Mesenchymal stem cell (in vitro differentiated cells and primary cell): Measurements from ENCODE around the gene CER1.

Experiments used
- DNase-seq: peaks from one replicate; pipeline ENCODE4 v3.0.0-alpha.2; 2013
- H2AFZ ChIP-seq: one replicate; pipeline ENCODE4 v1.6.1; 2013; ENCODE audit warnings: low read depth, mild to moderate bottlenecking, control low read depth, inconsistent platforms, low read length, moderate library complexity
- H2AK5ac ChIP-seq: 2 replicates; pipeline ENCODE4 v1.6.1; 2013; ENCODE audit warnings: low read length, moderate library complexity, mild to moderate bottlenecking, inconsistent platforms; ENCODE audit not compliant: severe bottlenecking
- H2BK120ac ChIP-seq: one replicate; pipeline ENCODE4 v1.6.1; 2013; ENCODE audit warnings: low read depth, mild to moderate bottlenecking, inconsistent platforms, low read length, moderate library complexity
- H2BK12ac ChIP-seq, 2 experiments: one replicate each; pipeline ENCODE4 v1.6.1; 2013; ENCODE audit warnings: inconsistent platforms in 2 of 2, low read length in 2 of 2, mild to moderate bottlenecking in 2 of 2, moderate library complexity in 2 of 2, control low read depth in 1 of 2
- H2BK15ac ChIP-seq: one replicate; pipeline ENCODE4 v1.6.1; 2013; ENCODE audit warnings: mild to moderate bottlenecking, low read depth, inconsistent platforms; ENCODE audit not compliant: poor library complexity, severe bottlenecking
- H2BK5ac ChIP-seq: 2 replicates; pipeline ENCODE4 v1.6.1; 2013; ENCODE audit warnings: low read depth, mild to moderate bottlenecking, low read length, control low read depth, inconsistent platforms; ENCODE audit not compliant: poor library complexity, severe bottlenecking
- H3K14ac ChIP-seq, 2 experiments: one replicate each; pipeline ENCODE4 v1.6.1; 2013; ENCODE audit warnings: inconsistent platforms in 2 of 2, low read length in 2 of 2, control low read depth in 1 of 2, mild to moderate bottlenecking in 1 of 2, moderate library complexity in 1 of 2
- H3K18ac ChIP-seq, 2 experiments: one replicate each; pipeline ENCODE4 v1.6.1; 2013; ENCODE audit warnings: inconsistent platforms in 2 of 2, low read length in 2 of 2, control low read depth in 1 of 2, low read depth in 1 of 2, mild to moderate bottlenecking in 1 of 2
- H3K23ac ChIP-seq, 2 experiments: one replicate each; pipeline ENCODE4 v1.6.1; 2013; ENCODE audit warnings: inconsistent platforms in 2 of 2, low read length in 2 of 2, mild to moderate bottlenecking in 2 of 2, moderate library complexity in 2 of 2, control low read depth in 1 of 2
- H3K27ac ChIP-seq: 2 replicates; pipeline ENCODE4 v1.5.1; 2013; ENCODE audit warnings: mild to moderate bottlenecking, moderate library complexity, low read length, control low read depth, inconsistent platforms; ENCODE audit not compliant: poor library complexity, severe bottlenecking
- H3K27me3 ChIP-seq, 2 experiments: 2 replicates each; pipeline versions ENCODE4 v1.6.1 to v1.7.0; 2013; ENCODE audit warnings: low read length in 2 of 2, mild to moderate bottlenecking in 2 of 2, moderate library complexity in 2 of 2, control low read depth in 1 of 2, inconsistent platforms in 1 of 2; ENCODE audit not compliant: control insufficient read depth in 1 of 2, insufficient read depth in 1 of 2
- H3K36me3 ChIP-seq, 2 experiments: 2 replicates each; pipeline versions ENCODE4 v1.6.1 to v1.7.0; 2013; ENCODE audit warnings: low read length in 2 of 2, control low read depth in 1 of 2, inconsistent platforms in 1 of 2, low read depth in 1 of 2, mild to moderate bottlenecking in 1 of 2; ENCODE audit not compliant: insufficient read depth in 2 of 2, control insufficient read depth in 1 of 2
- H3K4ac ChIP-seq, 2 experiments: one replicate each; pipeline ENCODE4 v1.6.1; 2013; ENCODE audit warnings: inconsistent platforms in 2 of 2, low read length in 2 of 2, mild to moderate bottlenecking in 2 of 2, moderate library complexity in 2 of 2, control low read depth in 1 of 2, low read depth in 1 of 2
- H3K4me1 ChIP-seq: 2 replicates; pipeline ENCODE4 v1.6.1; 2013; ENCODE audit warnings: low read depth, low read length, control low read depth; ENCODE audit not compliant: control insufficient read depth, insufficient read depth
- H3K4me2 ChIP-seq: 2 replicates; pipeline ENCODE4 v1.6.1; 2013; ENCODE audit warnings: low read length, mild to moderate bottlenecking, inconsistent platforms; ENCODE audit not compliant: poor library complexity, severe bottlenecking
- H3K4me3 ChIP-seq, 2 experiments: 2 replicates each; pipeline versions ENCODE4 v1.5.1 to v1.7.0; 2013; ENCODE audit warnings: low read length in 2 of 2, mild to moderate bottlenecking in 2 of 2, control low read depth in 1 of 2, low read depth in 1 of 2; ENCODE audit not compliant: insufficient read depth in 1 of 2
- H3K79me1 ChIP-seq: replicated peaks from 2 replicates; pipeline ENCODE4 v1.6.1; 2013; ENCODE audit warnings: mild to moderate bottlenecking, control low read depth, low read length, inconsistent platforms; ENCODE audit not compliant: poor library complexity, severe bottlenecking
- H3K9ac ChIP-seq: 2 replicates; pipeline ENCODE4 v1.7.0; 2013; ENCODE audit warnings: mild to moderate bottlenecking, low read length, moderate library complexity
- H3K9me3 ChIP-seq: 2 replicates; pipeline ENCODE4 v1.7.0; 2013; ENCODE audit warnings: mild to moderate bottlenecking, low read length; ENCODE audit not compliant: control insufficient read depth
- H4K8ac ChIP-seq: one replicate; pipeline ENCODE4 v1.6.1; 2013; ENCODE audit warnings: inconsistent platforms, mild to moderate bottlenecking, low read length, moderate library complexity
- H4K91ac ChIP-seq: one replicate; pipeline ENCODE4 v1.6.1; 2013; ENCODE audit warnings: mild to moderate bottlenecking, low read length, inconsistent platforms
- WGBS: methylation state at CpG from one replicate; pipeline ENCODE4 v1.1.7; 2013; ENCODE audit warnings: mixed read lengths; 5-methylcytosine and 5-hydroxymethylcytosine counted together

The CER1 gene

DNA sequence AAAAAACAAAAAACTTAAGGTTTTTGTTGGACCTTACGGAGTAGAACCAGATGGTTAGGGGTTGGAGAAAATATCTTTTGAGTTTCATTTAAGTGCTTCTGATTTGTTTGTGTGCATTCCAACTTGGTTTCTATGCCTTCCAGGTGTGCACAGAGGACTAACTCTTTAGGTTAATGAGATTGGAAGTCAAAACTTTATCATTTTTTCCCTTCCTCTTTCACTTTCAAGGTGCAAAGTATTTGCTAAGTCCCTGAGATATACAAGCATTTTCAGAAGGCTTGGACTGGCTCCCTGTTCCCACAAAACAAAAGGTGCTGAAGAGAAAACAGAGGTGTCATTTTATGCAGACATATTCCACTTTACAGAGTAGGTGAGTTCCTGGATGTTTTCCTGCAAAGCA, 30.3 kb upstream of the CER1 start:
- H3K9me3 ChIP-seq, result no peaks in the 10 kb centered on the region
- H4K8ac ChIP-seq, result no peak overlapping the region
- H3K4me3 ChIP-seq, result no peak overlapping the region
- no peak overlapping the region for H2BK120ac ChIP-seq
- no peaks in the 10 kb centered on the region for H3K79me1 ChIP-seq
- H3K18ac ChIP-seq, result no peak overlapping the region
- H2BK15ac ChIP-seq, result no peak overlapping the region
- WGBS, result 100% methylated on average over 1 of the region's 1 CpG
- H3K4ac ChIP-seq, result no peak overlapping the region
- no peak for DNase-seq
- no peak overlapping the region for H2AFZ ChIP-seq
- no peak overlapping the region for H2BK12ac ChIP-seq
- H4K91ac ChIP-seq, result no peak overlapping the region
- no peak overlapping the region for H3K14ac ChIP-seq
- no peak overlapping the region for H3K4me2 ChIP-seq
- no peak overlapping the region for H3K27ac ChIP-seq
- no peak overlapping the region for H2BK5ac ChIP-seq
- H3K23ac ChIP-seq, result no peak overlapping the region
- no peak overlapping the region for H2AK5ac ChIP-seq
- no peaks in the 10 kb centered on the region for H3K4me1 ChIP-seq
- H3K36me3 ChIP-seq, result no peaks in the 10 kb centered on the region
- no peak overlapping the region for H3K9ac ChIP-seq
- peaks cover 0 to 4% of the 10 kb centered on the region in 2 experiments for H3K27me3 ChIP-seq

DNA sequence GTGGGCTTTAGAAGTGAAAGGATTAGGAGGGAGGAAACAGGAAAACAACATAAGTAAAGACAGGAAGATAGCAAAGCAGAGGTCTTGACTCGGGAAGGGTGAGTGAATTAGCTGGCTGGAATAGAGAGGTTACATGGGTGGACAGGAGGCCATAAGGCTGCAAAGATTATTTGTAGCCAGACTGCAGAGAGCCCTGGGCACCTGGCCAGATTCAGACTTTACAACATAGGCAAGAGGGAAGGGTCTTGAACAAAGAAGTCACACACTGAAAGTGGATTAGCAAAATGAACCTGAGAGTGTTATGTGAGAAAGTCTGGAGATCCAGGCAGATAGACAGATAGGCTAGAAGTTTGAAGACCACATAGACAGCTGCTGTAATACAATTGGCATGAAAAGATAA, 29.7 kb upstream of the CER1 start:
- Histone ChIP-seq H4K8ac (no peak overlapping the region), H3K27ac (no peak overlapping the region), H3K27me3 (peaks cover 0 to 4% of the 10 kb centered on the region in 2 experiments), H2BK5ac (no peak overlapping the region), H3K4me2 (no peak overlapping the region), H4K91ac (no peak overlapping the region), H3K4ac (no peak overlapping the region), H2BK12ac (no peak overlapping the region), H2BK15ac (no peak overlapping the region), H3K9me3 (no peaks in the 10 kb centered on the region), H3K9ac (no peak overlapping the region), H3K4me3 (no peak overlapping the region), H3K23ac (no peak overlapping the region), H3K4me1 (no peaks in the 10 kb centered on the region), H3K14ac (no peak overlapping the region), H2AFZ (no peak overlapping the region), H3K79me1 (no peaks in the 10 kb centered on the region), H3K36me3 (no peaks in the 10 kb centered on the region), H3K18ac (no peak overlapping the region), H2AK5ac (no peak overlapping the region), H2BK120ac (no peak overlapping the region)
- WGBS, result 87% methylated on average over 1 of the region's 1 CpG
- no peak for DNase-seq

DNA sequence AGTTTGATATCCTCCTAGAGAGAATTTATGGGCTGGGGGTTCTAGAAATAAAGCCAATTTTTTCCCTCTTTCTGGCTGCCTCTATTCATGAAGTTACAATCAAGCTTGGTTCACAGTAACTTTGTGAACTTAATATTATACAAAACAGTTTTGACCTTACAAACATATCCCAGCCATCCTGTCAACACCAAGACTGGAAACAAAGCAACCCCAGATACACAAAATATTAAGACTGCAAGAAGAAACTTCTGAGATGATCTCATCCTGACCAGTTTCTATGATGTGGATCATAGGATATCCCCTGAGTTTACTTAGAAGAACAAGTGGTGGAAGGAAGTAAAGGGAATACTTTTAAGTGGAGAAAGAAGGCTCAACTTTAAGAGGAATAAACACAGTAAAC, 28.3 kb upstream of the CER1 start:
- Histone ChIP-seq H2BK15ac (no peak overlapping the region), H2AFZ (no peak overlapping the region)

DNA sequence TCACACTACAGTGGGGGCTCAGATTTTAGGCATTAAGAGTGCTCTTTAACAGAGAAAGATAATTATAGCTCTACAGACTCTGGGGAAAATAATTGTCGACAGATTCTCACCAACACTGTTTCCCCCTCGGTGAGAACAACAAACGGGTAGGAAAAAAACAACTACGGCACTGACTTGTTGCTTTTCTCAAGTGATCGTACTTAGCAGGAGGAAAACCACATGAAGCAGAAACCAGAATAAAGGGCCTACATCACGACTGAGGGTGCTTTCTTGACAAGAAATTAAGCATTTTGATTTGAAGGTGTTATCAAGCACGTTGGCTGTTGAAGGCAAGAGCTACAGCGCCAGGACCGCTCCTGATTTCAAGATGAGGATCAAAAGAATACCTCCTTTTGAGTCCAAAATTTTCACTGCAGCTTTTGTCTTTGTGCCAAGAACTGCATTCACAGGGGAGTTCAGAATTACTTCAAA, 27.2 kb upstream of the CER1 start:
- no peaks in the 10 kb centered on the region for H3K79me1 ChIP-seq
- H2BK5ac ChIP-seq, result no peak overlapping the region
- H3K9ac ChIP-seq, result no peak overlapping the region
- no peaks in the 10 kb centered on the region for H3K36me3 ChIP-seq
- no peaks in the 10 kb centered on the region for H3K9me3 ChIP-seq
- H2BK15ac ChIP-seq, result no peak overlapping the region
- DNase-seq, result no peak
- no peak overlapping the region for H4K8ac ChIP-seq
- H2AK5ac ChIP-seq, result no peak overlapping the region
- no peak overlapping the region for H3K4me2 ChIP-seq
- H3K4ac ChIP-seq, result no peak overlapping the region
- no peak overlapping the region for H2BK120ac ChIP-seq
- H3K27ac ChIP-seq, result no peak overlapping the region
- H2BK12ac ChIP-seq, result no peak overlapping the region
- H3K4me3 ChIP-seq, result no peak overlapping the region
- no peak overlapping the region for H3K23ac ChIP-seq
- 80% methylated on average over 9 of the region's 9 CpGs for WGBS
- no peaks in the 10 kb centered on the region for H3K4me1 ChIP-seq
- peaks cover 0 to 4% of the 10 kb centered on the region in 2 experiments for H3K27me3 ChIP-seq
- no peak overlapping the region for H4K91ac ChIP-seq
- H2AFZ ChIP-seq, result no peak overlapping the region
- no peak overlapping the region for H3K18ac ChIP-seq
- H3K14ac ChIP-seq, result no peak overlapping the region

More for the DNA sequence above, 28.3 kb upstream of the CER1 start:
- no peak overlapping the region for H2AK5ac ChIP-seq
- no peak overlapping the region for H3K23ac ChIP-seq
- no peak overlapping the region for H4K8ac ChIP-seq
- no peak overlapping the region for H3K4me3 ChIP-seq
- no peaks in the 10 kb centered on the region for H3K79me1 ChIP-seq
- peaks cover 0 to 4% of the 10 kb centered on the region in 2 experiments for H3K27me3 ChIP-seq
- H2BK12ac ChIP-seq, result no peak overlapping the region
- no peaks in the 10 kb centered on the region for H3K36me3 ChIP-seq
- no peak overlapping the region for H3K4me2 ChIP-seq
- H4K91ac ChIP-seq, result no peak overlapping the region
- H2BK120ac ChIP-seq, result no peak overlapping the region
- H3K27ac ChIP-seq, result no peak overlapping the region
- no peak overlapping the region for H3K9ac ChIP-seq
- no peak overlapping the region for H3K4ac ChIP-seq
- H2BK5ac ChIP-seq, result no peak overlapping the region
- DNase-seq, result no peak
- H3K18ac ChIP-seq, result no peak overlapping the region
- no peaks in the 10 kb centered on the region for H3K4me1 ChIP-seq
- H3K14ac ChIP-seq, result no peak overlapping the region
- H3K9me3 ChIP-seq, result no peaks in the 10 kb centered on the region
